ENCODE measurements around the gene CYB5RL. TPM values are rescaled to one million over a fixed set of nuclear protein-coding genes. Genes with fewer than 3 reads are reported as not detected.

CYB5RL gene
- polyA plus RNA-seq, 1 donor (not counting 4 experiments of a cell fraction or from before 2014, with no cell fraction given): 1.3 TPM

DNA sequence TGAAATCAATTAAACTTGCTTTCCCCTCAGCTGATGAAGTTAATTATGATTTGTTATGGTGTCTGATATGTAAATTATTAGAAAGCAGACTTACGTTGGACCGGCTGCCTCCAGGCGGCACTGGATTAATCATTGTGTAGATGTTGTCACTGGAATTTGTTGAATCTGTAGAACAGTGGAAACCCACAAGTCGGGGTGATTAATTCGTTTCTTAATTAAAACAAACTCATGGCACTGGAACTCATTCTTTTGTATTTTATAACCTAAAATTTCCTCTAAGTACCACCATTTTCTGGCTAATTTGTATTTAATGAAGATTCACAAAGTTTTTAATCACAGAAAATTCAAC is 39.2 kb upstream of the CYB5RL start:
- Histone ChIP-seq H3K4me2 (ENCODE audit: control insufficient read depth, extremely low read depth, insufficient read depth, low read depth, low read length) (no peak overlapping the region), H3K27me3 (ENCODE audit: control insufficient read depth, extremely low read depth, insufficient read depth, low read length) (no peaks in the 10 kb centered on the region), H3K4me3 (ENCODE audit: control insufficient read depth in 2 of 3, extremely low read depth in 1 of 3, insufficient read depth in 2 of 3, low read depth in 1 of 3, low read length in 3 of 3) (no peak overlapping the region), H3K9ac (ENCODE audit: control insufficient read depth, extremely low read depth, insufficient read depth, low read length) (no peak overlapping the region), H3K36me3 (ENCODE audit: control insufficient read depth in 2 of 2, extremely low read depth in 1 of 2, insufficient read depth in 2 of 2, low read length in 2 of 2) (peaks cover 0 to 3% of the 10 kb centered on the region in 2 experiments), H4K20me1 (ENCODE audit: control insufficient read depth, extremely low read depth, insufficient read depth, low read length) (no peaks in the 10 kb centered on the region), H3K4me1 (ENCODE audit: control insufficient read depth, extremely low read depth, insufficient read depth, low read length) (no peaks in the 10 kb centered on the region), H3K9me1 (ENCODE audit: control insufficient read depth, extremely low read depth, insufficient read depth, low read length) (no peaks in the 10 kb centered on the region), H3K27ac (ENCODE audit: control insufficient read depth, insufficient read depth, low read length) (no peak overlapping the region), H3K9me3 (ENCODE audit: control insufficient read depth, low read depth, low read length) (no peaks in the 10 kb centered on the region), H2AFZ (ENCODE audit: control insufficient read depth, low read length) (no peak overlapping the region), H3K79me2 (ENCODE audit: control insufficient read depth, insufficient read depth, low read length) (no peaks in the 10 kb centered on the region)
- TF ChIP-seq EZH2 (IDR thresholded peaks at IDR 0.05; ENCODE audit: low read length): no peak
- TF ChIP-seq, protein P1, sequence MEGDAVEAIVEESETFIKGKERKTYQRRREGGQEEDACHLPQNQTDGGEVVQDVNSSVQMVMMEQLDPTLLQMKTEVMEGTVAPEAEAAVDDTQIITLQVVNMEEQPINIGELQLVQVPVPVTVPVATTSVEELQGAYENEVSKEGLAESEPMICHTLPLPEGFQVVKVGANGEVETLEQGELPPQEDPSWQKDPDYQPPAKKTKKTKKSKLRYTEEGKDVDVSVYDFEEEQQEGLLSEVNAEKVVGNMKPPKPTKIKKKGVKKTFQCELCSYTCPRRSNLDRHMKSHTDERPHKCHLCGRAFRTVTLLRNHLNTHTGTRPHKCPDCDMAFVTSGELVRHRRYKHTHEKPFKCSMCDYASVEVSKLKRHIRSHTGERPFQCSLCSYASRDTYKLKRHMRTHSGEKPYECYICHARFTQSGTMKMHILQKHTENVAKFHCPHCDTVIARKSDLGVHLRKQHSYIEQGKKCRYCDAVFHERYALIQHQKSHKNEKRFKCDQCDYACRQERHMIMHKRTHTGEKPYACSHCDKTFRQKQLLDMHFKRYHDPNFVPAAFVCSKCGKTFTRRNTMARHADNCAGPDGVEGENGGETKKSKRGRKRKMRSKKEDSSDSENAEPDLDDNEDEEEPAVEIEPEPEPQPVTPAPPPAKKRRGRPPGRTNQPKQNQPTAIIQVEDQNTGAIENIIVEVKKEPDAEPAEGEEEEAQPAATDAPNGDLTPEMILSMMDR (optimal IDR thresholded peaks at IDR 0.05 in 1 of 3, IDR thresholded peaks at IDR 0.05 in 1 of 3, conservative IDR thresholded peaks at IDR 0.05 in 1 of 3; ENCODE audit: extremely low read depth in 1 of 3, insufficient read depth in 2 of 3, low read length in 3 of 3): no peak
- FAIRE-seq (no peak), DNase-seq (ENCODE audit: low read depth, low spot score) (no peak)
- dilution Hi-C loops (cut with MboI; ENCODE audit: extremely low pct_ligation_motif_present, low sequenced_read_pairs): no loop called here

DNA sequence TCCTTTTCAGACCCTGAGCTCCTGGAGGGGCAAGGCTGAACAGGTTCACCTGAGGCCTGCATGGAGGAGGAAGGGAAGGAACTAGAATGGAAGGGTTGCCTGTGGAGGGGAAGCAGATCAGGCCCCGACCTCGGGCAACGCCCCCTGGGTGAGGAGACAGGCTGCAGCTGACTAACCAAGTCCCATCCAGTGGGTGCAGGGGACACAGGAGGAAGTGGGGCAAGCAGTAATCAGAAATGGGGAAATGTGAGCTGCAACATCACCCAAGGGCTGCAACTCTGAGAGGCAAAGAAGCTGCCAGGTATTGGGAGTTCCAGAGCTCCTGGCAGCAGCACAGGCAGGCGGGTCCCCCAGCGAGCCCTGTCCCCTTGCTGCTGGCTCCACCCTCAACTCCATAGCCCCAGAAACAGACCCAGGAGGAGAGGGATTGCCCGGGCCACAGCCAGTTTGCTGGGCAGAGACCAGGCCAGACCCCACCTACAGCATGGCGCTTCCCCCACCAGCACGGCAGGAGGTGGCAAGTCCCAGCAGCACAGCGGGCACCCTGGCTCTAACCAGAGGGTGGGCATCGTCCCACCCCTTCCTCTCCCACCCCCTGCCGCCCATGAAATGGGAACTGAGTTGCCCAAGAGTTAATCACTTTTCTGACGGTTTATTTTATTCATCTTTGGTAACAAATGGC is 38.7 kb upstream of the CYB5RL start:
- TF ChIP-seq EZH2 (IDR thresholded peaks at IDR 0.05; ENCODE audit: low read length): no peak
- TF ChIP-seq, protein P1 (optimal IDR thresholded peaks at IDR 0.05 in 1 of 3, IDR thresholded peaks at IDR 0.05 in 1 of 3, conservative IDR thresholded peaks at IDR 0.05 in 1 of 3; ENCODE audit: extremely low read depth in 1 of 3, insufficient read depth in 2 of 3, low read length in 3 of 3): no peak
- FAIRE-seq (no peak), DNase-seq (ENCODE audit: low read depth, low spot score) (no peak)
- no peaks in the 10 kb centered on the region for H3K27me3 ChIP-seq (ENCODE audit: control insufficient read depth, extremely low read depth, insufficient read depth, low read length)
- no peak overlapping the region for H2AFZ ChIP-seq (ENCODE audit: control insufficient read depth, low read length)
- H3K36me3 ChIP-seq (ENCODE audit: control insufficient read depth in 2 of 2, extremely low read depth in 1 of 2, insufficient read depth in 2 of 2, low read length in 2 of 2): peaks cover 0 to 3% of the 10 kb centered on the region in 2 experiments
- dilution Hi-C loops (cut with MboI; ENCODE audit: extremely low pct_ligation_motif_present, low sequenced_read_pairs): no loop called here
- H3K9me1 ChIP-seq (ENCODE audit: control insufficient read depth, extremely low read depth, insufficient read depth, low read length): no peaks in the 10 kb centered on the region
- no peak overlapping the region for H3K4me2 ChIP-seq (ENCODE audit: control insufficient read depth, extremely low read depth, insufficient read depth, low read depth, low read length)
- no peak overlapping the region for H3K27ac ChIP-seq (ENCODE audit: control insufficient read depth, insufficient read depth, low read length)
- H4K20me1 ChIP-seq (ENCODE audit: control insufficient read depth, extremely low read depth, insufficient read depth, low read length): no peaks in the 10 kb centered on the region
- H3K4me1 ChIP-seq (ENCODE audit: control insufficient read depth, extremely low read depth, insufficient read depth, low read length): no peaks in the 10 kb centered on the region
- H3K9me3 ChIP-seq (ENCODE audit: control insufficient read depth, low read depth, low read length): no peaks in the 10 kb centered on the region
- no peaks in the 10 kb centered on the region for H3K79me2 ChIP-seq (ENCODE audit: control insufficient read depth, insufficient read depth, low read length)
- no peak overlapping the region for H3K9ac ChIP-seq (ENCODE audit: control insufficient read depth, extremely low read depth, insufficient read depth, low read length)
- H3K4me3 ChIP-seq (ENCODE audit: control insufficient read depth in 2 of 3, extremely low read depth in 1 of 3, insufficient read depth in 2 of 3, low read depth in 1 of 3, low read length in 3 of 3): no peak overlapping the region
